ENCODE measurements around the gene CTRL.

CTRL gene

GRCh38 chr16:67965668-67966548 lies 34.2 kb upstream of the CTRL start:
- no peak for TF ChIP-seq CTCF (conservative IDR thresholded peaks at IDR 0.05; ENCODE audit: low read depth, low read length)
- peak overlapping the region; percentile 84 for H3K4me3 ChIP-seq (ENCODE audit: low read depth, low read length)
- DNase-seq (ENCODE audit: low read depth): peak; percentile 48

- no peak for TF ChIP-seq CTCF (conservative IDR thresholded peaks at IDR 0.05; ENCODE audit: low read depth, low read length)
- DNase-seq (ENCODE audit: low read depth): no peak
- H3K4me3 ChIP-seq (ENCODE audit: low read depth, low read length): no peak overlapping the region
These were observed 32.9 kb upstream of the CTRL start for GRCh38 chr16:67964477-67965131.

- DNase-seq (ENCODE audit: low read depth): peak; percentile 26
These were observed 32.1 kb upstream of the CTRL start for GRCh38 chr16:67963662-67964321.

GRCh38 chr16:67963292-67963661 lies 31.6 kb upstream of the CTRL start:
- no peak for TF ChIP-seq CTCF (conservative IDR thresholded peaks at IDR 0.05; ENCODE audit: low read depth, low read length)
- H3K4me3 ChIP-seq (ENCODE audit: low read depth, low read length): no peak overlapping the region
- no peak for DNase-seq (ENCODE audit: low read depth)

More at GRCh38 chr16:67963662-67964321, 32.1 kb upstream of the CTRL start:
- H3K4me3 ChIP-seq (ENCODE audit: low read depth, low read length): peak overlapping the region; percentile 34
- no peak for TF ChIP-seq CTCF (conservative IDR thresholded peaks at IDR 0.05; ENCODE audit: low read depth, low read length)

GRCh38 chr16:67962135-67962534 lies 30.5 kb upstream of the CTRL start:
- no peak overlapping the region for H3K4me3 ChIP-seq (ENCODE audit: low read depth, low read length)
- no peak for DNase-seq (ENCODE audit: low read depth)
- TF ChIP-seq CTCF (conservative IDR thresholded peaks at IDR 0.05; ENCODE audit: low read depth, low read length): no peak

GRCh38 chr16:67961551-67961957 lies 29.9 kb upstream of the CTRL start:
- H3K4me3 ChIP-seq (ENCODE audit: low read depth, low read length): no peak overlapping the region
- no peak for TF ChIP-seq CTCF (conservative IDR thresholded peaks at IDR 0.05; ENCODE audit: low read depth, low read length)
- DNase-seq (ENCODE audit: low read depth): no peak
